H54 (cell line): ENCODE data around the gene PRUNE2.
A peak's percentile ranks its signal among the peaks of the same experiment; 100 is the strongest.

ENCODE experiments used
- DNase-seq: peaks from one replicate; pipeline ENCODE4 v3.0.0; 2011; ENCODE audit warnings: low spot score, mixed read lengths; ENCODE audit not compliant: insufficient read length
- FAIRE-seq: peaks from 3 replicates; lab custom pipeline; 2011; peaks lifted over from hg19 to GRCh38; lab: Jason Lieb, UNC
- POLR2A ChIP-seq: IDR thresholded peaks from 2 replicates; pipeline ENCODE4 v1.6.1; 2011; ENCODE audit warnings: low read depth, mild to moderate bottlenecking, low read length

PRUNE2 gene

DNA sequence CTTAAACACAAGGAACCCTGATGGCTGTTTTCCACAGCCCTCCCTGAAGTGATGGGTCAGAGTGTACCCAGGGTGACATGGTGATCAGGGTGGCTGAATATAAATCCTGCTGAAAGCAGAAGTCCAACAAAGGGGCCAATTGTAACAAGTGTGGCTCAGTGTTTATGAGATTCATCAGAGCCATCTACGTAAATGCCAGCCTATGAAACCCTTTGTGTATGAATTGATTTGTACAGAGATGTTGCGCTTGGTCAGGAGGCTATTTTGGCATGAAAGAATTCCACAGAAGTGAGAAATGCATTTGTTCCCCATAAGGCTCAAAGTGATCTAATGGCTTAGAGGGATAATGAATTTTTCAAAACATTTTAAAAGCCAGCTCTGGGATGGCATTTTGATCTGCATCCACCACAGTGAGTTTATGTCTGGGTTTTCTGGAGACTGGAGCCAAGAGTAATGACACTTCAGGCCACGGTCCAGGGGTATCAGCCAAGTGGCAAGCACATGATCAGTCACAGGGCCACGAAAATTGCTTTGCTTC lies 12.4 kb downstream of the PRUNE2 start:
- no peak for FAIRE-seq
- DNase-seq = no peak
- TF ChIP-seq POLR2A = no peak

DNA sequence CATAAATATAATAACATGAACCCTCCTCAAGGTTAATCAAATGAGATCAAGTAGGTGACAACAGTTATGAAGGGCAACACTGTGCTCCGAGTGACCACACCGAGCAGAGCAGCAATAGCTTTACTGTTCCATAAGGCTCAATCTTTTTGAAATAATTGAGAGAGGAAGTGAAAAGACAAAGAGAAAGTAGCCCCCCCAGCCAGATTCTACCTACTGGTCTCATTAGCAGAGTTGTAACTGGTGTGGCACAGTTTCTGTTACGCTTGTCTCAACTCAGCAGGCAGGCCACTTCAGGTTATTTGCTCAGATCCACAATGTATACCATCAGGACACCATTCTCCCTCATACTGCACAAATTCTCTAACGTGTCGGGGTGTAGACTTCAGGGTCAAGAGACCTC lies 14.0 kb downstream of the PRUNE2 start:
- FAIRE-seq (no peak), DNase-seq (no peak)

DNA sequence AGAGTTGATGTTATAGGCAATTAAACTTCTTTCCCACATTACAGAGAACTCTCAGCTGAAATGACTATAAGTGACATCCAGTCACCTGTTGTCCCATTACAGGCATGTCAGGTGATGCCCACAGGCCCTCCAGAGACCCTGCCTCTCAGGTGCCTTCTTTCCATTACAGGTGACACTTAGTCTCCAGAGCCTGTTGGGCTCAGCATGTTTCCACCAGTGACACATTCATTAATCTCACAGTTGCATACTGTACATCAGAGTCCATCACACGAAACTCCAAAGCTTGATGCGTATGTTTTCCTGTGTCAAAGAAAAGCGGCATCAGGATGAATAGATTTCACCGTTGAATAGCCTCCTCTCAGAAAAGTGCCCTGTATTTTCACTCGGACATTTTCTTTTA lies 14.6 kb downstream of the PRUNE2 start:
- FAIRE-seq = no peak
- no peak for TF ChIP-seq POLR2A
- no peak for DNase-seq

More for the DNA sequence above, 14.0 kb downstream of the PRUNE2 start:
- TF ChIP-seq POLR2A = no peak

DNA sequence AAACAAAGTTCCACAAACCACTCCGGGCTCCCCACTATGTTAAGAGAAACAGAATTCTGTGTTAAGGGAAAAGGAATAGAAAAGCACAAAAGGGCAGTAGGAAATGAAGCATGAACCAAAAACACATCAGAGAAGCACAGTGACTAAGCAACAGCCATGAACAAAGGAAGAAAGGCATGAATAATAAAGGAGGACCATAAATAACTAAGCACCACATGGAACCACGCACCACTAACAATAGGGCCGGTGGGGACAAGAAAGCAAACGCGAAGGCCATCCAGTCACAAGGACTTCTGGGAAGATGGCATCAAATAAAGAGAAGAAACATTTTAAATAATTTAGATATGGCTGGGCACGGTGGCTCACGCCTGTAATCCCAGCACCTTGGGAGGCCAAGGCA lies 18.0 kb downstream of the PRUNE2 start:
- FAIRE-seq (no peak), DNase-seq (no peak)
- no peak for TF ChIP-seq POLR2A

DNA sequence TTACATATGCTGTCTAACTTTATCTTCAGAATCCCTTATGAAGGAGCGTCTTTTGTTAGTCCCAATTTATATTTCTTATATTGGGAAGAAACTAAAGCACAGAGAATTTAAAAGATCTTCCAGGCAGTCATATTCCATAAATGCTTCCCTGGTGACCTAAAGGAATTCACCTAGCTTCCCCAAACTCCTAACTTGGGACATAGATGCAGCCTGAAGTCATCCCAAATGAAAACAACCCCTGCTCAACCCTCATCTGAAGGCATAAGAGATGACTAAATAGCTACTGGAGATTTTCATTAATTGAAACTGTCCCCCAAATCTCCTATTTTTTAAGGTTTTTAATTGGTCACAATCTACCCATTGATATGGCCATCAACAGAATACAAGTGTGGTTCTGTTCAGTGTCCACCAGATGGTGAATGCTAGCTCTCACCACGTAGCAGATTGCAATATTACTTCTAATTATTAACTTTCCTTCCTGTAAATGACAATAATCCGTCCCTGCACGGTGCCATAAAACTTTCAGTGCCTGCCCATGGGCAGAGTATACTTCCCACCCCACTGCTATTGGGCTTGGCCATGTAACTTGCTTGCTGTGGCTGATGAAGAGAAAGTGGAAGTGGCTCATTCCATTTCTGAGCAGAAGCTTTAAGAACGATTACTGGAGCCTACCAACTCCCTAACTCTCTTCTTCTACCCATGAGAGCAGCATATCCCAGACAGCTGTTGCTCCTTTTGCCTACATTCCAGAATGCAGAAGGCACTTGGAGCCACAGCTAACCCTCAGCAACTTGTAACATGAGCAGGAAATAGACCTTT lies 18.7 kb downstream of the PRUNE2 start:
- no peak for TF ChIP-seq POLR2A
- FAIRE-seq = no peak
- DNase-seq = no peak

DNA sequence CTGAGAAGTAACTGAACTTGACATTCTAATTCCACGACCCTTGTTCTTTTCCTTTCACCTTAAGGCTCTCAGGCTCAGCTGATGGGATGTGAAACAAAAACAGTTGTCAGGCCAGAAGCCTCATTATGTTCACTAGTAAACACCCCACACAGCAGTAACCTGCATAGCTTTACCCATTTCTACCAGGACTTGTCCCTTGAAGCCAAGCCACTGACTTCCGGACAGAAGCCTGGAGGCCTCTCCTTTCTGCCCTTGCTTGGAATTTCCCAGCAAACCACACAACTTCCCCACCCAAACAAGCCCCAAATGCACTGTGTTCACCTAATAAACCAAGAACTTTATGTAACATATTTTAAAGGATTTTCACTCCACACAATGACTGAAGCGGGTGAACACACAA lies 19.6 kb downstream of the PRUNE2 start:
- no peak for TF ChIP-seq POLR2A
- no peak for DNase-seq
- FAIRE-seq = no peak

DNA sequence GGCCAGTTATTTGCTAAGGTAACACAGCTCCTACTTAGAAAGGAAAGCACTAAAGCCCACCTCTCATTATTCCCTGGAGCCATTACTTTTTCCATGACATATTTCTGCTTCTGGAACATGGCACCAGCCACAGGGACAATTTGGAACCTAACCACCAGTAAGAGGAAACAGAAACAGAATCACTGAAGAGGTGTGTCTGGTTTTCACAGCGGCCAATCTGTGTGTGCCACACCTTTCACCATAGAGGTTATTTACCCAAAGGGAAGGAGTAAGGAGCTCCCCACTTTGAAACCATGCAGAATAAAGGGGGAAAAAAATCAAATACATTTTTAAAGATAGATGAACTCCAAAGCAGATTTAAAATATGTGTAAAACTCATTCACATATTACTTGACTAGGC lies 21.1 kb downstream of the PRUNE2 start:
- FAIRE-seq (no peak), DNase-seq (no peak)
- TF ChIP-seq POLR2A = no peak

DNA sequence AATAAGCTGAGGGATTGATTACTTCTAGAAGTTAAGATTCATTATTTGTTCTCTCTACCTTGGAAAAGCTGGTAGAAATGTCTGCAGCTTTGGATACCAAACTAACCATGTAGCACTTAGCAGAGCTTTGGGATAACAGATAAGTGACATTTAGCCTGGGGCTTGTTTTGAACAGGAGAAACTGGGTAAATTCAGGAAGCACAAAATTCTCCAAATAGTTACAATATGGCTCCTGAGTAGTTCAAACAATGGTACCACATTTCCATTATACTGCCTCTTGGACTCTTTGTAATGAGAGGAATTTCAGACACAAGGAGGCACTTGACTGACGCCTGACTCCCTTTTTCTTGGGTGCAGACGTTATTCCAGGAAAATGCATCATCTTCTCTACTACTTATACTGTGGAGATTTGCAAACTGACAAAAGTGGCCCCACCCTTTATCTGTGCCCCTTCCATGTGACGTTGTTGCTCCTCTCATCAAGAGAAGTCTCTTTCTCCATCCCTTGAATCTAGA lies 22.5 kb downstream of the PRUNE2 start:
- DNase-seq (no peak), FAIRE-seq (no peak)
- TF ChIP-seq POLR2A = no peak

DNA sequence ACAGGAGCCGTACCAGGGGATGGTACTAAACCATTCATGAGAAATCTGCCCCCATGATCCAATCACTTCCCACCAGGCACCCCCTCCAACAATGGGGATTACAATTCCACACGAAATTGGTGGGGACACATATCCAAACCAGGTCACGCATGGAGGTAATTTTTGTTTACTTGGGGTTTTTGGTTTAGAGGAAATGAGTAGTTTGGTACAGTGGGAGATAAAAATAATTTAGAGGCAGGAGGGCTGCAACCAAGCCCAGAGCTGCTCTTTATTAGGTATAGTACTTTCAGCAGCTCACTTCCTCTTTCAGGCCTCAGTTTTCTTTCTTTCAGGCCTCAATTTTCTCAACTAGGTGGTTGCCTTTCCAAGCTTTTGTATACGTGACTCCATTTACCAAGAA lies 23.2 kb downstream of the PRUNE2 start:
- no peak for FAIRE-seq
- TF ChIP-seq POLR2A = no peak

DNA sequence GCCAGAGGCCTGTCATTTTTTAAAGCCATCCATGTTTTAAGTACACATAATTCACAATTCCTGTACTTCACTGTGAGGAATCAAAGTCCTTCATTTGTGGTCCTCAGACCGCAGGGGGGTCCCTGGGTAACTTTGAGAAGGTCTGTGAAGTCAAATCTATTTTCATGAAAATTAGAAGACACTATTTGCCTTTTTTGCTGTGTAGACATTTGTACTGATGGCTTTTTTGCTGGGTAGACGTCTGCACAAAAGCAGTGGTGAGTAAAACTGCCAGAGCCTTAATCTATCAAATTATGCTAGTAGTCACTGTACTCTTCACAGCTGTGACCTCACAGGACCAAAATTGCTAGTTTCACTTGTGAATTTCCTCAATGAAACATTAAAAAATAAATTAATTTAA lies 25.7 kb downstream of the PRUNE2 start:
- DNase-seq (no peak), FAIRE-seq (no peak)
- TF ChIP-seq POLR2A = no peak

More for the DNA sequence above, 23.2 kb downstream of the PRUNE2 start:
- DNase-seq = no peak

DNA sequence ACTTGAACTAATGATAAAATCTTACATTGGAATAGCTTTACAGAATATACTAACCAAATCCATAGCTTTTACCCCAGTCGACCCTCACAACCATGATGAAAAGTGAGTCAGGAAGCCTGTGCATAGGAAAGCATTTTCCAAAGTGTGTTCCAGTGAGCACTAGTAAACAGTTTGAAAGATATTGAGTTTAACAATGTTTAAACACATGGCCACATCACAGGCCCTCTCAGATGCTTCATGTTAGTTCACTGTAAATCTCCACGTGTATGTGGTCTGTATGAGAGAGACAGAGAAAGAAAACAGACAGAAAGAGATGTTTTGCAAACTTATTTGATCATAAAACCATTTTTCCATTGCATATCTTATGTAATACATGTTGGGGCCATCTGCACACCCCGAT lies 27.0 kb downstream of the PRUNE2 start:
- peak; percentile 84 for FAIRE-seq
- DNase-seq = no peak
- no peak for TF ChIP-seq POLR2A

DNA sequence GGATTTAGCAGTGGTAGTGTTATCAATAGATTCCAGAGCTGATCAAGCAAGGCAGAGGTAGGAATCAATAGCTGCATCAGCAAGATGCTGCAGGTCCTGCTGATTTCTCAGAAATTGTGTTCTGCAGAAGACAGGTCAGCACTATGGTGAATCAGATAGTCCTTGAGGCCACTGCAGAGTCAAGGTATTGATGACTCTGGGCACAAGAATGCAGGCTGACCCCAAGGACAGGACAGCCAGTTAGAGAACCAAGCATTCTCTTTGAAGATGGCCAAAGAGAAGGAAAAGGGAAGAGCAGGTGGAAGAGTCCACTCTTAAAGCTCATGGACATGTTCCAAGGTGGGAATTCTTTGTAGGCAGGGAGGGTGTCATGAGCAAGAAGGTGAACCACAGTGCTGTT lies 28.0 kb downstream of the PRUNE2 start:
- peak; percentile 97 for FAIRE-seq
- TF ChIP-seq POLR2A = no peak
- DNase-seq = no peak

DNA sequence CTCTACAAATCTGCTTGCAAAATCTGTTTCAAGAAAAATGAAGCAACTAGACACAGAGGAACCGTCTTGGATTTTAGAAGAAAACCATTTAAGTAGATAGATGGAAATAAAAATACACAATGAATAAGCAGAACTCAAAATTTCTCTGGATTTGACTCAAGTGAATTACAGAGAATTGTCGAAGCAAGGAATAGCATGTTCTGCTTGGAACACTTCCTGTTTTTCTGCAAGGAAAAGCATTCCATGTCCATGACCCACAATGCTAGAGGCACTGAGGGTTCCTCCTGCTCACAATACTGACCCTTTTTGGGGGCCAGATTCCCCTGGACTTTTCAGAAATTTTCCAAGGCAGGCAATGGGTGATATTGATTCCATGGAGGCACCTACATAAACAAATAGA lies 29.8 kb downstream of the PRUNE2 start:
- TF ChIP-seq POLR2A = no peak
- DNase-seq (no peak), FAIRE-seq (peak; percentile 23)

DNA sequence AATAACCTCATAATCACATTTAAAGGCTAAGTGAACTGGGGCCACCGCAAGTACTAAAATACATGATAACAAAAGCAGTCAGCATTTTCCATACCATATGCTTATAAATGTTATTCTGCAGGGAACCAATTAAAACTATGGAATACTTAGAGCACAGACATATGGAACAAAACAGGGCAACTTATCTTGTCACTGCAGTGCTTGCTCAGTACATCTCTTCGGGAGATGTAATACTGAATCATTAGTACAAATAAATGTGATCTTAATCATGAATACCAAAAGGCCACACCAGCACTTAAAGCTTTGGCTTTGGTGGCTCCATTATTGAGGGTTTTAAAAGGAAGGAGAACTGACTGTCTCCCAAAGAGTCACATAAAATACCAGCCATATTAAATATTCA lies 32.1 kb downstream of the PRUNE2 start:
- no peak for DNase-seq
- FAIRE-seq = no peak
- no peak for TF ChIP-seq POLR2A

DNA sequence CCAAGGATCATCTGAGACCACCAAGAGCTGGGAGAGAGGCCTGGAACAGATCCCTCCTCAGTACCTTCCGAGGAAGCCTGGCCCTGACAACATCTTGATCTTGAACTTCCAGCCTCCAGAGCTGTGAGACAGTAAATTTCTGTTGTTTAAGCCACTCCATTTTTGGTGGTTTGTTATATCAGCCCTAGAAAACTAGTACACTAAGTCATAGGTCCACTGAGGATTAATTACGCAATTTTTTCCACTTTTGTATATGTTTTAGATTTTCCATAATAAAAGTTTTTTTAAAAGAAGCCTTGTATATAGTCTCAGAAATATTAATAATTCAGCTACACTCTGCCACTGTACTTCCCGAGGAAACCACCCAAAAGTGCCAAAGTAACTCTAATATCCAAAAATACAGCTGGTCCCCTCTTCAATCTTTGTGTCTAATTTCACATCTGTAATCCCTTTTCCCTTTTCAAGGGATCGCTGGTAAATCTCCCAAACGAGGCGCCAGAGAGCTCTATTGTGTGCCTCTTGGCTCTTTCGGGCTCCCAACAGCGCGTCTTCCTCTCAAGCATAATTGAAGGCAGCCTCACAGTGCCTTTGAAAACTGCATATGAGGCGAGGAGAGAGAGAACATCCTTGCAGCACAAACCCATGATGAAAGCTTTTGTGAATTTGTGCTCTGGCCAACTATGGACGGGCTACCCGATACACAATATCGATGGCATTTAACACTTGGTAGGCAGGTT lies 32.7 kb downstream of the PRUNE2 start:
- FAIRE-seq (no peak), DNase-seq (no peak)
- TF ChIP-seq POLR2A = no peak
